Activated CD8-positive, alpha-beta memory T cell treated with anti-CD3 and anti-CD28 coated beads for 4 hours (primary cell): Measurements from ENCODE around the gene COG4.
"Not testable (repeated sequence)": the region's sequence is repeated elsewhere in the genome, so short reads cannot be mapped to it uniquely, and the experiment has no call there.

ENCODE experiments used
- DNase-seq, 2 donors: peaks; one replicate each; pipeline ENCODE4 v3.0.0-alpha.2; 2020; ENCODE audit warnings: low read depth in 2 of 2

The COG4 gene

GRCh38 chr16:70523076-70523742, at the start of gene COG4:
Gene COG4, minus strand, starts transcription at chr16:70523554. Its CDS starts 11 bp downstream, at chr16:70523543.
- DNase-seq: peak; percentile 82 to 87

- no peak for DNase-seq
These were observed 49.5 kb upstream of the COG4 start for GRCh38 chr16:70572926-70573270.

DNA sequence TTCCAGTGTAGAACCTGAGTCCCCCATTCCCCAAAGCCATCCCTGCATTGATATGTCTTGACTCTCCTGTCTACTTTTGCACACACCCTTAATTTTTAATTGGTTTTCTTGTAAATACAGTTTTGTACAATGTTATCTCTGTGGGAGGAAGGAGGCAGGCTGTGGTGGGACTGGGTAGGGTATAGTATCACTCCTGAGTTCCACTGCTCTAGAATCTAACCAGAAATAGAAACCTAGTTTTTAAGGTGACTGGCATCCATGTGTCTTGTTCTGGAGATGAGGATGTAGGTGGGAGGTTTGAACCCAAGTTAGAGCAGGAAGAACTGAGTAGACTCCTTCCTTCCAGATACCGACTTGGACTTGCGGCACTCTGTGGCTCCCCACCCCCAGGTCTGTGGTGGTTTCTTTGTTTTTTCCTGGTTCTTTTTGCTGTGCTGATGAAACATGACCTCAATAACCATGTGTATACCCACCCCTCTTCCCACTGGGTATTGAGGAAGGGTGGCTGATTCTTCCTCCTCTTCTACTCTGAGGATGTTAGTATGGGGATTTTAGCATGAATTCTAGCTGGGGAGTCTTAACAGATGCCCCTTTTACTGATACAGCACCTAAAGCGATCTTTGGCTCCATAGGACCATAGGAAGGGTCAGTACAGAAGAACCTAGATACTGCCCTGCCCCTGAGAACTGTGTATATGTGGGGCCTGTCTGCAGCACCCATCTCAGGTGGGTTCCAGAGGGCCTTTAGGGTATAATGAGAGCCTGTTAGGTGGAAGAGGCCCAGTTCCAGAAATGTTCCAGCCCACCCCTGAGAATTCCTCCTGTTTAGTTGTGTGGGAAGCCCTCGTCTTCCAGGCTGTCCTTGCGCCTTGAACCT, 48.9 kb upstream of the COG4 start:
- DNase-seq: no peak

DNA sequence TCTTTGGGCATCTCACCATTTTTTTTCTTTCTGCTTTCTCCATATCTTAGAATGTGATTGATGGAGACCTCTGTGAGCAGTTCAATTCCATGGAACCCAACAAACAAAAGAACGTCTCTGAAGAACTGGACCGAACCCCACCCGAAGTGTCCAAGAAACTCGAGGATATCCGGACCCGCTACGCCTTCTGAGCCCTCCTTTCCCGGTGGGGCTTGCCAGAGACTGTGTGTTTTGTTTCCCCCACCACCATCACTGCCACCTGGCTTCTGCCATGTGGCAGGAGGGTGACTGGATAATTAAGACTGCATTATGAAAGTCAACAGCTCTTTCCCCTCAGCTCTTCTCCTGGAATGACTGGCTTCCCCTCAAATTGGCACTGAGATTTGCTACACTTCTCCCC, 48.3 kb upstream of the COG4 start:
- no peak for DNase-seq

- DNase-seq: no peak
These were observed 47.7 kb upstream of the COG4 start for GRCh38 chr16:70570967-70571570.

DNA sequence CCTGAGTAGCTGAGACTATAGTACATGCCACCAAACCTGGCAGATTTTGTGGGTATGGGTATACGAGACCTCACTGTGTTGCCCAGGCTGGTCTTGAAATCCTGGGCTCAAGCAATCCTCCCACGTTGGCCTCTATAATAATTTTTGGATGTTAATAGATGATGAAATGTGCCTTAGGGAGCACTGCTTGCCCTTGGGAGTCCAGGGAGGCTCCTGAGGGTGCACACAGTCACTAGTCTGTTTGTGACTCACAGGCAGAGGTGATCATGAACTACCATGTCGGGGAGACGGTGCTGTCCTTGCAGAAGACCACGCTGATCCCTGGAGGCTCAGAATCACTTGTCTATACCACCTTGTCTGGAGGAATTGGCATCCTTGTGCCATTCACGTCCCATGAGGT, 46.4 kb upstream of the COG4 start:
- no peak for DNase-seq

DNA sequence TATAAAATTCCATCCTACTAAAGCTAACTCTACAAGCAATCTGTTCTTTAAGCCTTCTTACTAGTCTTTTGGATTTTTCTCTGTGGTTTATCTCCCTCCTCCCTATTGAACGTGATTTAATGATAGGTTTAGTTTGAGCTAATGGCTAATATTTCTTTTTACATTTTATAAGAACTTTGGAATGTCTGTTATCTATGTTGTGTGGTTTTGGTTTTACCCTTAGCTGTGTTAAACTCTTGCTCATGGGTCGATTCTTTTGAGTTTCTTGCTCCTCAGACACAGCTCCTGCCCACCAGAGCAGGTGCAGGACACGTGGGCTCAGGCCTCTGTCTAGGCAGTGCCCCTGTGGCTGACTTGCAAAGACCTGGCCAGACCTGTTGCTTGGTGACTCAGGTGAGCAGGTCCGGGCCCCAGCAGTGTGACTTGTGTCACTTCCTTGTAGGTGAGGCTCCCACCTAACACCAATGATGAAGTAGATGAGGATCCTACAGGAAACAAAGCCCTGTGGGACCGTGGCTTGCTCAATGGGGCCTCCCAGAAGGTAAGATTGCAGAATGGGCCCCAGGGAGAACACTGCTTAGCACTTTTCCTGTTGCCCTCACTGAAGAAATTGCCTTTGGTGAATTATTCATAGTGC, 45.4 kb upstream of the COG4 start:
- DNase-seq: no peak

DNA sequence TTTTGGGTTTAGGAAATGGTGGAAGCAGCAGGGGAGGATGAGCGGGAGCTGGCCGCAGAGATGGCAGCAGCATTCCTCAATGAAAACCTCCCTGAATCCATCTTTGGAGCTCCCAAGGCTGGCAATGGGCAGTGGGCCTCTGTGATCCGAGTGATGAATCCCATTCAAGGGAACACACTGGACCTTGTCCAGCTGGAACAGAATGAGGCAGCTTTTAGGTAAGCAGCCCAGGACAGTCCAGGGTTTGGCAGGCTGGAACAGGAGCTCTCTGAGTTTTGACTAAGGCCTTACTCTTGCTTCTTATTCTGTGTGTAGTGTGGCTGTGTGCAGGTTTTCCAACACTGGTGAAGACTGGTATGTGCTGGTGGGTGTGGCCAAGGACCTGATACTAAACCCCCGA, 41.7 kb upstream of the COG4 start:
- DNase-seq: no peak

DNA sequence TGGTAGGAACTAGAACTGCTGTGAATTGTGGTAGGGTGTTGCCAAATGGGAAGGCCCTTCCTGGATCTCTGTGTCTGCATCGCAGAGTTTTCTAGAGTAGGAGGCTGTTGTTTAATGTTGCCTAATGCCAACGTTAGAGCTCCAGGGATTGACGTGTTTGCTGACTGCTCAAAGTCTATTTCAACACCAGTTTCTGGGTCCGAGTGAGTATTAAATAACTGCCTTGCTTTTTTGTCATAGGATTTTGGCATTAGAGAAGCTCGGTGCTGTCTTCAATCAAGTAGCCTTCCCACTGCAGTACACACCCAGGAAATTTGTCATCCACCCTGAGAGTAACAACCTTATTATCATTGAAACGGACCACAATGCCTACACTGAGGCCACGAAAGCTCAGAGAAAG, 40.3 kb upstream of the COG4 start:
- DNase-seq: no peak

DNA sequence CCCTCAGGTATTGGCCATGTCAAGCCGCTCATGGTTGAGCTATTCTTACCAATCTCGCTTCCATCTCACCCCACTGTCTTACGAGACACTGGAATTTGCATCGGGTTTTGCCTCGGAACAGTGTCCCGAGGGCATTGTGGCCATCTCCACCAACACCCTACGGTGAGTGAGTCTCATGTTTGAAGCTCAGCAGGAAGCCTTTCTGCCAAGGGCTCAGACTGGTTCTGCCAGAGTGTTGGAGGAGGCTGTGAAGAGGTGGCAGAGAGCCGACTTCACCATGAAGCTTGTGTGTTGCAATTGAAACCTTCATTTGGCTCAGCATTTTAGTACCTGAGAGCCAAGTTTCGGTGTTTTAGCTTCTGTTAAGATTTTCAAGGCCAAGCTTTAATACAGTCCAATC, 38.3 kb upstream of the COG4 start:
- no peak for DNase-seq

- no peak for DNase-seq
These were observed 32.7 kb upstream of the COG4 start for GRCh38 chr16:70556063-70556462.

- no peak for DNase-seq
These were observed 30.3 kb upstream of the COG4 start for GRCh38 chr16:70553645-70554044.

DNA sequence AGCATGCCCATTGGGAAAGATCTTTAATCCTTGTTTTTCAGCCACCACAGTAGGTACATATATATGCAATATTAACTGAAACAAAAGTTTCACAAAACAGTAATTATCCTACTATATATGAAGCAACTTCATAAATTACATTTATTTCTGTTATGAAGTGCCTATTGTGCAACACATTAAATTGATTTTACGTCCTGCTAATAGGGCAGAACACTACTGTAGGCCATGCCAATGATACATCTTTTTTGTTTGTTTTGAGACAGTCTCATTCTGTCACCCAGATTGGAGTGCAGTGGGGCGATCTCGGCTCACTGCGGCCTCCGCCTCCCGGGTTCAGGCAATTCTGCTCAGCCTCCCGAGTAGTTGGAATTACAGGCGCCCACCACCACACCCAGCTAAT, 29.3 kb upstream of the COG4 start:
- no peak for DNase-seq

GRCh38 chr16:70551788-70552187, 28.4 kb upstream of the COG4 start:
- DNase-seq: no peak

DNA sequence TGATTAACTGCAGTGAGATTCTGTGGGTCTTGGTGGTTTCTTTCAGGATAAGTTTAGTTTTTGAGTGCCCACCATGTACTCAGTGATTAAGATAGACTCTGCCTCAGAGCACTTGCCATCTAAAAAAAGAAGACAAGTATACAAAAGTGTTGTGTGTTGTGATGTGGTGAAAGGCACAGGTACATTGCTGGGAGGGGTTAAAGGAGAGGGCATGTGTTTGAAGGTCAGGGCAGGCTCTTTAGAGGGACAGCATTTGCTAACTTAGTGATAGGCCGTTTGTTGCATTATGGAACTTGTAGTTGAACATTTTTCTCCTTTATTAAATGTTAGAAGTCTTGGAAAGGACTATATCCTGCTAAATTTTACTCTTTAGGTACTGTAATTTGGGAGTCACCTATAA, 26.7 kb upstream of the COG4 start:
- DNase-seq: no peak

GRCh38 chr16:70548936-70549335, 25.6 kb upstream of the COG4 start:
- no peak for DNase-seq

GRCh38 chr16:70544548-70544947, 21.2 kb upstream of the COG4 start:
- DNase-seq: no peak

DNA sequence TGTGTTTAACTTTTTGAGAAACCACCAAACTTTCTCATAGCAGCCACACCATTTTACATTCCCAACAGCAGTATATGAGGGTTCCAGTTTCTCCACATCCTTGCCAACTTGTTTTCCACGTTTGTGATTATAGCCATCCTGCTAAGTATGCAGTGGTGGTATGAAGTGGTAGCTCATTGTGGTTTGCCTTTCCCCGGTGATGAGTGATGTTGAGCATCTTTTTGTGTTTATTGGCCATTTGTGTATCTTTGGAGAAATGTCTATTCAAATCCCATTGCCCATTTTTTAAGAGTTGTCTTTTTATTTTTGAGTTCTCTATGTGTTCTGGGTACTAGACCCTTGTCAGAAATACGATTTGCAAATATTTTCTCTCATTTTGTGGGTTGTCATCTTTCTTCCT, 17.6 kb upstream of the COG4 start:
- no peak for DNase-seq

DNA sequence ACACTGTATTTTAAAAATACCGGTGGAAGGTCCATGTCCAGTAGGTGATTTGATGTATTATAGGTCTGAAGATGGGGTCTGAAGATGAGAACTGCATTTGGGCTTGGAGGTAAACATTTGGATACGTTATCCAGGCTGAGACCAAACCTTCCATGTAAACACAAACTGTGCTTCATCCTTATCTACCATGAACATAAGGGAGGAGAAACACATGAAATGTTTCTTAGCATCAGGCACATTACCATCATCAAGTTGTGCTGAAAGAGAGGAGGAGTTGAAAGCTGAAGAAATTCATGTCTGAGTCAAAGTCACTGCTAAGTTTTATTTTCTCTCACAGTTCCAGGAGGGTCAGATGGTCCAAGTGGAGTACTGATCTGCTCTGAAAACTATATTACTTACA, 11.6 kb upstream of the COG4 start:
- no peak for DNase-seq

GRCh38 chr16:70529954-70530353, 6.6 kb upstream of the COG4 start:
- not testable (repeated sequence) for DNase-seq

GRCh38 chr16:70529051-70529777, 5.9 kb upstream of the COG4 start:
- no peak for DNase-seq
